Endothelial cell (in vitro differentiated cells): ENCODE data around the gene BACE2. TPM values are rescaled to one million over a fixed set of nuclear protein-coding genes. Genes with fewer than 3 reads are reported as not detected.

Source experiments
- DNase-seq: peaks from one replicate; pipeline ENCODE4 v3.0.0; 2021; ENCODE audit warnings: low spot score
- H3K27ac Mint-ChIP-seq: one replicate; pipeline ENCODE4 v1.8.0; 2021; ENCODE audit warnings: mixed read lengths, inconsistent platforms; ENCODE audit not compliant: unreplicated experiment
- H3K27me3 Mint-ChIP-seq: one replicate; pipeline ENCODE4 v1.8.0; 2021; ENCODE audit warnings: mild to moderate bottlenecking, moderate library complexity, mixed read lengths, inconsistent platforms; ENCODE audit not compliant: unreplicated experiment
- H3K36me3 Mint-ChIP-seq: one replicate; pipeline ENCODE4 v1.8.0; 2021; ENCODE audit warnings: mild to moderate bottlenecking, low read depth, mixed read lengths, inconsistent platforms; ENCODE audit not compliant: unreplicated experiment
- H3K4me1 Mint-ChIP-seq: one replicate; pipeline ENCODE4 v1.8.0; 2021; ENCODE audit warnings: mild to moderate bottlenecking, mixed read lengths, inconsistent platforms; ENCODE audit not compliant: unreplicated experiment
- H3K4me3 Mint-ChIP-seq: one replicate; pipeline ENCODE4 v1.8.0; 2021; ENCODE audit warnings: mild to moderate bottlenecking, mixed read lengths, inconsistent platforms; ENCODE audit not compliant: unreplicated experiment
- H3K9me3 Mint-ChIP-seq: one replicate; pipeline ENCODE4 v1.8.0; 2021; ENCODE audit warnings: mixed read lengths, inconsistent platforms; ENCODE audit not compliant: unreplicated experiment
- total RNA-seq: library from RNA; stranded (reverse); fragmentation: NEBNext Ultra II Directional; extraction: Animal tissue kit (Norgen Biotek cat#: 25700); gene quantifications from one replicate; pipeline ENCODE4 v1.2.1, GENCODE V29; 2021; ENCODE audit not compliant: unreplicated experiment
- TF ChIP-seq, protein P1 (sequence below): fragments of 200-600 bp; sonication (generic); IDR thresholded peaks from one replicate; pipeline ENCODE4 v1.5.0; 2021; ENCODE audit warnings: antibody characterized with exemption; ENCODE audit not compliant: unreplicated experiment

Gene BACE2
- total RNA-seq, 1 donor from 2014 or later: 151 TPM

DNA sequence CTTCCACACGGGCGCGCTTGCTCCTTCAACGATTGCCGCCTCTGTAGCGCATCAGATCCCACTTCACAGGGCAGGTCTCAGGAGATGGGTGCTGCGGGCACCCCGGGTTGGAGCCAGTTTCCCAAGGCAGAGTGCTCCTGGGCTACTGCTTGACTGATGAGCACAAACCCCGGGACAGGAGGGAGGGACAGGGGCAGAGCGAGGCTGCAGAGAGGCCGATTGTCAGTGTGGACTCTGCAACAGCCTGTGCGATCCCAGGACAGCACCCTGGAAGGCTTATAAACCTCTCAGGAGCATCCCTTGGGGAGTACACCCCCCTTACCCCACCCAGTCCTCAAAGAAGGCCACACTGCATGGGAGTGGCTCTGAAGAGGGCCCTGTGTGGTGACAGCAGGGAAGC, 28.0 kb upstream of the BACE2 start:
- no peak overlapping the region for H3K4me3 Mint-ChIP-seq
- DNase-seq: no peak
- peaks cover 18% of the 10 kb centered on the region for H3K4me1 Mint-ChIP-seq
- peaks cover 18% of the 10 kb centered on the region for H3K27me3 Mint-ChIP-seq
- H3K9me3 Mint-ChIP-seq: peaks cover 7% of the 10 kb centered on the region
- no peak overlapping the region for H3K27ac Mint-ChIP-seq
- TF ChIP-seq, protein P1, sequence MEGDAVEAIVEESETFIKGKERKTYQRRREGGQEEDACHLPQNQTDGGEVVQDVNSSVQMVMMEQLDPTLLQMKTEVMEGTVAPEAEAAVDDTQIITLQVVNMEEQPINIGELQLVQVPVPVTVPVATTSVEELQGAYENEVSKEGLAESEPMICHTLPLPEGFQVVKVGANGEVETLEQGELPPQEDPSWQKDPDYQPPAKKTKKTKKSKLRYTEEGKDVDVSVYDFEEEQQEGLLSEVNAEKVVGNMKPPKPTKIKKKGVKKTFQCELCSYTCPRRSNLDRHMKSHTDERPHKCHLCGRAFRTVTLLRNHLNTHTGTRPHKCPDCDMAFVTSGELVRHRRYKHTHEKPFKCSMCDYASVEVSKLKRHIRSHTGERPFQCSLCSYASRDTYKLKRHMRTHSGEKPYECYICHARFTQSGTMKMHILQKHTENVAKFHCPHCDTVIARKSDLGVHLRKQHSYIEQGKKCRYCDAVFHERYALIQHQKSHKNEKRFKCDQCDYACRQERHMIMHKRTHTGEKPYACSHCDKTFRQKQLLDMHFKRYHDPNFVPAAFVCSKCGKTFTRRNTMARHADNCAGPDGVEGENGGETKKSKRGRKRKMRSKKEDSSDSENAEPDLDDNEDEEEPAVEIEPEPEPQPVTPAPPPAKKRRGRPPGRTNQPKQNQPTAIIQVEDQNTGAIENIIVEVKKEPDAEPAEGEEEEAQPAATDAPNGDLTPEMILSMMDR: no peak
- peaks cover 10% of the 10 kb centered on the region for H3K36me3 Mint-ChIP-seq

DNA sequence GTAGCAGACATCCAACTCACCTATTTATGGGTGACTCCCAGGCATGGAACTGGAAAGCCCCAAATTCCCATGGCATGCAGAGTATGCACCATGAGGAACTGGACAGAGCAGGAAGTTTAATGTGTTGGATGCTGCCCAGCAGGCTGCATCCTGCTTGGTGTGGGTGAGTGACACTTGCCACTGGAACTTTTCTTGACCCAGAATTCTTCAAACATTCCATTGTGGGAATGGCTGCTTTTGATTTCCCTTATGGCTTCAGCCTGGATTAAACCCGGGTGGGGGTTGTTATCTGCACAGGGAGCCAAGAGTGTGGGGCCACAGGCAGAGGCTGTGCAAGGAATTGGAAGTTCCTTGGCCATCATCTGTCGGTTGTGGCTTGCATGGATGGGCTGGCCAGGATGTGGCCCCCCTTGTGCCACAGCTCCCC, 26.9 kb upstream of the BACE2 start:
- Mint-ChIP-seq H3K27ac (peak overlapping the region; percentile 12), H3K36me3 (peaks cover 10% of the 10 kb centered on the region), H3K9me3 (peaks cover 7% of the 10 kb centered on the region), H3K4me3 (no peak overlapping the region), H3K27me3 (peaks cover 13% of the 10 kb centered on the region), H3K4me1 (peaks cover 18% of the 10 kb centered on the region)
- TF ChIP-seq, protein P1: no peak
- DNase-seq: no peak

DNA sequence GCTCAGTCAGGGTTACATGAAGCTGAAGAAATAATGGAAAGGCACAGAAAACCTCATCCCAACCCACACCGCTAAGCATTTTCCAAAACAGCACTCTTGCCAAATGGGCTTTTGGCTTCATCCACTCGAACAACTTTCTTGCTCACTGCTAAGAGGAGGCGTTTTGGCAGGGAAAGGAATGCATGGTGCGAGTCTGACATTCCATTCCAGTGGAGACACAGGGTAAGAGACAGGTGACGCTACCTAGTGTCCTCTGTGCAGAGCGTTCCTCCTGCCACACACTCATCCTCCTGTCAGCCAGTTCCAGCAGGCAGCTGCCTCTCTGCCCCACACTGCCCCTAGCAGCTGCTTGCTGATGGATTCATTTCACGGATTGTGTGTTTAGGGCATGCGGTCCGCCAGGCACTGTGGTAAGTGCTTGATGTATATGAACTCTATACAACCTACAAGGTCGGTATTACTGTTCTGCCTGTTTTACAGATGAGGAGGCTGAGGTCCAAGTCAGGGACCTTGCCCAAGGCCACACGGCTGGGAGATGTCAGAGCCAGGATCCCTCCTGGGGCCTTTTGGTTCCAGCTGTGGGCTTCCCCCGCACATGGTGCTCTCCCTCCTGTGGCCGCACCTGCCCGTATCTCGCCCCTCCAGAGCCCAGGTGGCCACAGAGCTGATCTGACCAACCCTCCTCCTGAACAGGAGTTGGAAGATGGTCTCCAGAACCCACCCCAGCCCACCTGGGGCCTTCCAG, 25.7 kb upstream of the BACE2 start:
- Mint-ChIP-seq H3K4me3 (no peak overlapping the region), H3K4me1 (peaks cover 22% of the 10 kb centered on the region), H3K27ac (no peak overlapping the region), H3K27me3 (peaks cover 12% of the 10 kb centered on the region), H3K36me3 (peaks cover 14% of the 10 kb centered on the region), H3K9me3 (peaks cover 7% of the 10 kb centered on the region)
- TF ChIP-seq, protein P1: no peak
- DNase-seq: no peak

DNA sequence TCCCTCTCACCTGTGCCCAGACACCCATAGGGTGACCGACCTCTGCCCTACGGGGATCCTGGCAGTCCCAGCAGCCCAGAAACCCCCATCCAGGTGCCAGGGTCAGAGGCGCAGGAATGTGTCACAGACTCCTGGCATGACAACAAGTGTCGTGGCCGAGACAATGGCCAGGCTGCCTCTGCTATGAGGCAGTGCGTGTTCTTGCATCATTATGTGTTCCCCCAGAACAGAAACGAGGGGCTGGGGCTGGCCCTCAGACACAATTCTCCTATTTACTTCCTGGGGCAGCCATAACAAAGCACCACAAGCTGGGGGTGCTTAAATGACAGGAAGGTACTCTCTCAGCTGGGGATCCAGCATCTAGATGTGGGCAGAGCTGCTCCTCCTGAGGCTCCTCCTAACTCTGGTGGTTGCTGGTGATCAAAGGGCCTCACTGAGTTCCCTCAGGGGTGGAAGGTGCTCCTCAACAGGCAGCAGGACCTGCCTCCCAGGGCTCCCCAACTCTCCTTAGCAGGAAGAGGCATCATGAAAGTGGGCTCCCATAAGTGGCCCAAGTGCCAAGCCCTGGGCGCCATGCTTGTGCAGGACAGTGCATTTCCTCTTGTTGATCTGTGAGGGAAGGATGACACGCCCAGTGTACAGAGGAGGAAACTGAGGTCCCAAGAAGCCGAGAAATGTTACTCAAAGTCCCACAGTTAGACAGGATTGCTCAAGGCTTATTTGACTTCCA, 24.2 kb upstream of the BACE2 start:
- H3K4me1 Mint-ChIP-seq: peaks cover 37% of the 10 kb centered on the region
- H3K4me3 Mint-ChIP-seq: no peak overlapping the region
- TF ChIP-seq, protein P1: no peak
- DNase-seq: no peak
- H3K27me3 Mint-ChIP-seq: peaks cover 12% of the 10 kb centered on the region
- H3K27ac Mint-ChIP-seq: no peak overlapping the region
- no peaks in the 10 kb centered on the region for H3K9me3 Mint-ChIP-seq
- H3K36me3 Mint-ChIP-seq: peaks cover 13% of the 10 kb centered on the region
